Measurements from ENCODE around the gene TIMM13.

Gene TIMM13

DNA sequence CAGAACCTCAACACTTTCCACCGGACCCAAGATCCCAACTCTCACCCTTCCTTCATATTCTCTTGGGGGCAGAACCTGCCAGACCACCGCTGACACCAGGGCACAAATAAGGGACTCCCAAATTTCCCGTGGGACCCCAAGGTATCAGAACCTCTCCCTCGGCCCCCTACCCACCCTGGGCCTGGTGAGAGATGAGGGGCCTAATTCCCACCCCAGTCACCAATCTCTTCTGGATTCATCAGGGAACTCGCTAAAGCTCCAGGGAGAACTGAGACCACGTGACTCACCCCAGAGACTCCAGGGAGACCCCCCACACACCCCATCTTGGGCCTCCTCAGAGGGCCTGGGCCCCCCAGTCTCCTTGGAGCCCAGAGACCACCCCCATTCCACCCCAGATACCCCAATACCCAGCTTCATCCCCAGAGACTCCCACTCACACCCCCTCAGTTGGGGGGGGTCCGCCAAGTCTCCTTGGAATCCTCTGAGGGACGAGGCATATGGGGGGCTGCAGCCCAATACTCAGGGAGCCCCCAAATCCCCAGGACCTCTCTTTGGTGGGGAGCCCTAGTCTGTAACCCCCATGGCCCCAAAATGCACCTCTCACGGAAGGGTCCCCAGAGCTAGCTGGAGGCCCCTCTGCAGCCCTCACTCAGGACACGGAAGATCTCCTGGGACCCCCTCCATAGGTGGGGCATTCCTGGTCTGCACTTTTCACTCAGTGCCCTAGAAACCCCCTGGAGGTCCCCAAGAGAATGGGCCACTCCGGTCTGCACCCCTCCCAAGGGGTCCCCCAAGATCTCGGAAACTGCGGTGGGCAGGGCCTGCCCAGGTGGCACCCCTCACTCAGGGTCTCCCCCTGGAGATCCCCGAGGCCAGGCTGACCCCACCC is 27.8 kb upstream of the TIMM13 start:
- no peak for DNase-seq

DNA sequence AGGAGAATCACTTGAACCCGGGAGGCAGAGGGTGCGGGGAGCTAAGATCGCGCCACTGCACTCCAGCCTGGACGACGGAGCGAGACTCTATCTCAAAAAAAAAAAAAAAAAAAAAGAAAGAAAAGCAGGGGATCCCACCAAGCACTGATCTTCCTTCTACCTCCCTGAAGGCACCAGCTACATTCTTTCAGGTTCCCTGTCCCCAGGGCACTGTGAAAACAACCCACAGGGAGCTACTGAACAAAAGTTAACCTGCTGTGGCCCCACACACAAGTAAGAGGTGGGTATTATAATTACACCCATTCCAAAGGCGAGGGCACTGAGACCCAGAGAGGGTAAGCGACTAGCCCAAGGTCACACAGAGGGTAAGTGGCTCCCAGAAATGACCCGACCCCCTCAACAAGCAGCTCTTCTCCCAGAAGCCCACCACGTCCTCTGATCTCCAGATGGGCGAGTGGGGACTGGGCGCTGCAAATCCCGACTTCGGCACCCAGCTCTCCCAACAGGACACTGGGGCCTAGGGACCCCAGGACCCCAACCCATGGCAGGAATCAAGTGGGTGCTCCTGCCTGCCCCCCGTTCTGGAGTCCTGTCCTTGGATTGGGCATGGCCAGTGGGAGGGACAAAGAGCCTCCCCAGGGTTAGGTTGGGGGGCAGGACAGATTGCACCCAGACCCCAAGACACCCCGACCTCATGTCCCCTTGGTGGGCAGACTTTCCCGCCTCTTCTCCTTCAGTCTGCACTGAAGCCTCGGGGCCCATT is 27.0 kb upstream of the TIMM13 start:
- DNase-seq: no peak

DNA sequence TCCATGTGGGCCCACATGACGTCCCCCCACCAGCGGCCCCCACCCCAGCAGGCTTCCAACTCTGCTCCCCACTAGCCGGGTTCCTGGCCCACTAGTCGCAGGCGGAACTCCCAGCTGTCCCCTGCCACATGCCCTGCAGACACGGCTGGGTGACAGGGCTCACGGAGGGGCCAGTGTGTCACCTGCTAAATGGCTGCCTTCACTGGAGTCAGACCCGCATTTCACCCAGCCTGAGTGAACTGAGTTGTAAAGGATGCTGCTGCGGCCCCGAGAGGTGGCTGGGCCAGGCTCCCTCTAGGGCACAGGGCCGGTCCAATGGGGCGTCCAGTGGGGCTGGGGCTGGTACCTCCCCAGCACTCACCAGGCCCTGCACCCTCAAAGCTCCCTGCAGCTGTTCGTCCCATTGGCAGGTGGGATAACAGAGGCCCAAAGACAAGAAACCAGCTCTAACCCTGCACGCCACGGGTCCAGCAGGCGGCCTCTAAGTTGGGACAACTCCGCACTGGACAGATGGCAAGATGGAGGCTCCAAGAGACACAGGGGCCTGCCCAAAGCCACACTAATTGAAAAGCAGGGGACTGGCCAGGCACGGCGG is 26.1 kb upstream of the TIMM13 start:
- no peak for DNase-seq

DNA sequence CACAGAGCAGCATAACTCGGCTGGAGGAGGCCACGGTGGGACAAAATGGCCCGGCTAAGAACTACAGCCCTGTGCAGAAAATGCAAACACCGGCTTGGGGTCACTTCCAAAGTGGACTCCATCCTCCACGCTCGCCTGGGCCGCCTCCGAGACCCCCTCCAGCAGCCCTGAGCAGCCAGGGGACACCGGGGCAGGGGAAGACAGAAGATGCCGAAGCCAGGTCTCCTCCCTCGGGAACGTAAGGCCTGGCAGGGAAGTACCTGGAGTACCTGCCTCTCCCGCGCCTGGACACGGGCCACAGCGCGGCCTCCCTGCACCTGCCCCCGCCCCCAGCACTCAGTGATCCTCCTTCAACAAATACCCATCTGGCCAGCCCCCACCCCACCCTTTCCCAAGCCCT is 24.4 kb upstream of the TIMM13 start:
- no peak for DNase-seq

DNA sequence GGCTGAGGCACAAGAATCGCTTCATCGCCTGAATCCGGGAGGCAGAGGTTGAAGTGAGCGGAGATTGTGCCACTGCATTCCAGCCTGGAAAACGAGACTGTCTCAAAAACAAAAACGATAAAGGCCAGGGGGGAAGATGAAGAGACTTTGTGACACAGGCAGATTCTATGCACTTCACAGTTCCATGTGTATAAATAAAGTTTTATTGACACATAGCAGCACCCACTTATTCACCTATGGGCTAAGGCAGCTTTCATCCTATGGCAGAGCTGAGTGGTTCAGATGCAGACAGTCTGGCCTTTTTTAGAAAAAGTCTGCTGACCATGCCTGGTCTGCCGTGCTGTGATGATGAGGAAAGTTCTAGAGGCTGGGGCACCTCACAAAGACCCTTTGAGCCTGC is 23.8 kb upstream of the TIMM13 start:
- DNase-seq: no peak

DNA sequence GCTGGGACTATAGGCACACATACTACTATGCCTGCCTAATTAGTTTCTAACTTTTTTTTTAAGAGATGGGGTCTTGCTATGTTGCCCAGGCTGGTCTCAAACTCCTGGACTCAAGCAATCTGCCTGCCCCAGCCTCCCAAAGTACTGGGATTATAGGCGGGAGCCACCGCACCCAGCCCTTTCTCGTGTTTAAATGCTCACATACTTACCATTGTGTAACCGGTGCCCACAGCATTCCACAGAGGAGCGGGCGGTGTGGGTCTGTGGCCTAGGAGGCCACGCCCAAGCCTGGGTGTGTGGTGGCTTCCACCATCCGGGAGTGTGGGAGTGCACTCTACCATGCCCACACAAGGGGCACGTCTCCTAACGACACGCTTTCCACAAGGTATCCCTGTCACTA is 21.6 kb upstream of the TIMM13 start:
- DNase-seq: no peak

DNA sequence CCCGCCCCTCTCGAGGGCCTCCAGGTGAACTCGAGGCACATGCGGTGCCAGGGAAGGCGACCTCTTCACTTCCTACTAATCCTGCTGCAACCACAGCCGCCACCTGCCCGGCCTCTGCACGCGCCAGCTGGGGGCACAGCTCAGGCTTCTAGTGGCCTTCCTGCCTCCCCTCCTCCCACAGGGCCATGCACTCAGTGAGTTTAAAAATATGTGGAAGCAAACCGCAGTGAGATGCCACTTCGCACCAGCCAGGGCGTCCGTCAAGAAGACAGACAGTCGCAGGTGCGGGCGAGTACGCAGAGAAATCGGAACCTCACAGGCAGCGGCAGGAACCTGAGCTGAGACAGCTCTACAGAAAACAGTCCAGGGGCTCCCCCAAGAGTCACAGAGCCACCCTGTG is 19.0 kb upstream of the TIMM13 start:
- DNase-seq: no peak

DNA sequence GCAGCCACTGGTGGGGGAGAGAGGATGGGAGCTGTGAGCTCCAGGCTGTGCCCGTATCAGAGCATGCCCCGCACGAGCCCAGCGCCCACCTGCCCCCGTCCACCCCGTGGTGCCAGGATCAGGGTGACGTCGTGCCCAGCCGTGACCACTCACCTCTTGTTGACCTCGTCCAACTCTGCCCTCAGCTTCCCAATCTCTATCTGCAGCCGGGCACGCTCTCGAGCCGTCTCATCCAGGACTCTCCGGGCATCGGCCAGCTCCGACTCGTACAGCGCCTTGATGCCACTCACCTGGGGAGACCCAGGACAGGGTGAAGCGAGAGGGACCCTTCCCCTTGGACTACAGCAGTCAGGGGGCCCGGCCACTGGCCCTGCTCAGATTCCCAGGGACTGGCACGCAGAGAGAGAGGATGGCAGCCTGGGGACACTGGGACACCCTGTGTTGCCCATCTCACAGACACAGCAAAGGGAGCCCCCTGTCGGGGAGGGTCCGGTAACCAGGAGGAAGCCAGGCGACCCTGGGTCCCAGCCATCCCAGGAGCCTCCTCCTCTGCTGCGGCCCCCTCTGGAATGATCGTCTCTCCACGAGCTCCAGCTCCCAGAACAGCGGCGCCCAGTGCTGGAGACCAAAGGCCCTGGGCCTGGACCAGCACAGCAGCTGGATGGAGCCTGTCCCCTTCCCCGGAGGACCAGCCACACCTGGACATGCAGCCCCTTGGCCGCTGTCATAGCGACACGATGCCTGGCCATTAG is 17.0 kb upstream of the TIMM13 start:
- no peak for DNase-seq

DNA sequence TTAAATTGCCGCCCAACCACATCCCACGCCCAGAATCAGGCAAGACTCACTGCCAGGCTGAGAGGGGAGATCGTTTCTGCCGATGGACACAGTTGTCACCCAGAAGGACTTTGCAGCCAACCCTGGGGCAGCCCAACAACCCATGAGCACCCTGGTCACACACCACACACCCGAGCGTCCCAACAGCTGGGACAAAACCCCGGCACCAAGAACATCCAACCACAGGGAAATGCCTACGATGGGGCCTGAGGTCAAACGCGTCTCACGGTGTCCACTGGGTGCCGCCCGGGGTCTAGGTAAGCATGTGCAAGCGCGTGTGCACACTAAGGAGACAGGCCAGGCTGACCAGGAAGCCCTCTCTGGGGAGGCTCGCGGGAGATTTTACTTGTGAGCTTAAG is 16.4 kb upstream of the TIMM13 start:
- DNase-seq: no peak

DNA sequence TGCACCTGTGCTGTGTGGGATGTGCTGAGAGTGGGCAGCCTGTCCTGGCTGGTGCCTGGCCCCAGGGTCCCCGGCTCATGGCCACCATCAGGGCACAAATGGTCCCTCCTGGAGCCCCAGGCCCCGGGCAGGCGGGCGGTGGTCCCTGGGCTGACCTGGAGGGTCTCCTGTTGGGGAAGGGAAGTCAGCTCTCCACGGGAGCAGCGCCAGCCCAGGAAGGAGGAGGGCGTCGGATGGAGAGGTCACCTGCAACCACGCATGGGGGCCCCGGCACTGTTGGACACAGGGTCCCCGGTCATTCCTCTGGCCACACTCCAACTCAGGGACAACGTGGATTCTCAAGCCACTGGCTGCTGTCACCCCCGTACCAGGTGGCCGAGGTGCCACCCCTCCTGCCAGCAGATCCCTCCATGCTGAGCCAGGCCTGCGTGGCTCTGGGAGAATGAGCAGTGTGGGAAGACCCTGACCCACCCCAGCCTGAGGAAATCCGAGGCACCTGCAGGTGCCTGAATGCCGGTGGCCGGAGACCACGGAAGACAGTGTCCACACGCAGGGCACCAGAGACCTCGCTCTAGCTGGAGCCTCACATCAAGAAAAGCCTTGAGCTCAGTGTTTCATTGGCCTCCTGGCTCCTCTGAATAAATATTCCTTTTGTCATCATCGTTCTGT is 15.9 kb upstream of the TIMM13 start:
- no peak for DNase-seq

DNA sequence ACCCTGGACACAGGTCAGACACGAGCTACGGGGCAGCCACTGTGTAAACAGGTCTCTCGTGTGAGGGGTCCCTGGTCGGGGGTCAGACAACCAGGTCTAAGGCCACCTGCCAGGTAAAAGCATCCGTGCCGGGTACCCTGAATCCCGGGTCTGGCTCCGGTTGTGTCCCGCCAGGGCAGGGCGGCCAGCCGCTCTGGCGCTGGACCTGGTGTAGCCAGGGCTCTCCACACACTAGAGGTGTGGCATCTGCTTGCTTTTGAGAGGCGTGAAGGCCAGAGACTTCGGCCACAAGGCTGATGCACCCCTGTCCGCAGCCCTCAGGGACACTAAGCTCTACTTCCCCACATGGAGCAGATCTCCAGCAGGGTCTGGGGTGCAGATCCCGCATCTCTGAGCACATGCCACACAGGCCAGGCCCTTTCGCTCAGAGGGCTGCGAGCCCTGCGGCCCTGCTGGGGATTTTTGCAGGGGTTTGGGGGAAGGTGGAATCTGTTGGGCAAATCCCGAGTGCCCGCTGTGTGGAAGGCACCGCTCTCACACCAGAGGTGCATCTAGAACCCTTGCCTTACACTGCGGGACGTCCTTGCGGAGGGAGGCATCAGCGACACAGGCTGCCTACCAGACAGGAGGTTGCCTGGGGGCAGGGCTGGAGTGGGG is 13.8 kb upstream of the TIMM13 start:
- DNase-seq: no peak

DNA sequence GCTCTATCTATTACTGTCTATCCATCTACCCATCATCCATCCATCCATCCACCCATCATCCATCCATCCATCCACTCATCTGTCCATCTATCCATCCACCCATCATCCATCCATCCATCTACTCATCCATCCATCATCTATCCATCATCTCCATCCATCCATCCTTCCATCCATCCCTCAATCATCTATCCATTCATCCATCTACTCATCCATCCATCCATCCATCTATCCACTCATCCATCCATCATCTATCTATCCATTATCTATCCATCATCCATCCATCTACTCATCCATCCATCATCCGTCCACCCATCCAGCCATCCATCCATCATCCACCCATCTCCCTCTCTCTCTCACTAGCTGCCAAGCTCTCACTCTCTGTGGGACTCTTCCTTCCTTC is 13.1 kb upstream of the TIMM13 start:
- DNase-seq: no peak

DNA sequence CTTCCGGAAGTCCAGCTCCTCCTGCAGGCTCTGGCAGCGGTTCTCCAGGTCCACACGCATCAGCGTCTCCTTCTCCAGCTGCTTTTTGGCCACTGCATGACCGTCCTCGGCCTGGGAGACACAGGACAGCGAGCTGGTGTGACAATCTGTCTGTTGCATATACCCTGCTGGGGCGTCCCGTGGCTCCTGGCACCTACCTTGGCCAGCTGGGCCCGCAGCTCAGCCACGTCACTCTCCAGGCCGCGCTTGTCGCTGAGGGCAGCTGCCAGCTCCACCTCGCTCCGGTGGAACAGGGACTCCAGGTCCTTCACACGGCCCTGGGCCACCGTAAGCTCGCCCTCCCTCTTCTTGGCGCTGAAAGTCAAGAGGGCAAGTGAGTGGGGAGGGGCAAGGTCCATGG is 10.8 kb upstream of the TIMM13 start:
- no peak for DNase-seq

DNA sequence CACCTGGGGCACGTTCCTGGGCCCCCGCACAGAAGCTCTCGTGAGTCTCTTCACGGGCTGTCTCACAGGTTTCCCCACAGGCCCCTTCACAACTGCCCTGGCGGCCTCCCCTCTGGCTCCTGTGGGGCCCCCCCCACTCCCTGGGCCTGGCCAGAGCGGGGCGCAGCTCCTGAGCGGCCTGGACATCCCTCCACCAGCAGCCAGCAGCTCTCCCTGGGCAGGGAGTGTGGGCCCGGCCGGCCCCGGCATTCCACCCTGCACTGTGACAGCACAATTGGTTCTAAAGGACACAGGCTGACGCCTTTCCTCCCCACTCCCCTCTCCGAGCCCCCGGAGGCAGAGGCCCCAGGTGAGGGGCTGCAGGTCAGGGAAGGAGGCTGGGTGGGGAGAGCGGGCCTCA is 9.5 kb upstream of the TIMM13 start:
- DNase-seq: no peak

DNA sequence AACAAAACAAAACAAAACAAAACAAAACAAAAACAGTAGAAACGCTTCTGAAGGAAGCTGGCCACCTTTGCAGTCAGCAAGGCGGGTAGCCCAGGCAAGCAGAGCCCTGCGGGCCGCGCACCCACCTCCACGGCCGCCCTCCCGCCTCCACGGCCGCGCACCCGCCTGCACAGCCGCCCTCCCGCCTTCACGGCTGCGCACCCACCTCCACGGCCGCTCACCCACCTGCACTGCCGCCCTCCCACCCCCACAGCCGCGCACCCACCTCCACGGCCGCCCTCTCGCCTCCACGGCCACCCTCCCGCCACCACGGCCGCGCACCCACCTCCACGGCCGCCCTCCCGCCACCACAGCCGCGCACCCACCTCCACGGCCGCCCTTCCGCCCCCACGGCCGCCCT is 9.0 kb upstream of the TIMM13 start:
- DNase-seq: no peak

DNA sequence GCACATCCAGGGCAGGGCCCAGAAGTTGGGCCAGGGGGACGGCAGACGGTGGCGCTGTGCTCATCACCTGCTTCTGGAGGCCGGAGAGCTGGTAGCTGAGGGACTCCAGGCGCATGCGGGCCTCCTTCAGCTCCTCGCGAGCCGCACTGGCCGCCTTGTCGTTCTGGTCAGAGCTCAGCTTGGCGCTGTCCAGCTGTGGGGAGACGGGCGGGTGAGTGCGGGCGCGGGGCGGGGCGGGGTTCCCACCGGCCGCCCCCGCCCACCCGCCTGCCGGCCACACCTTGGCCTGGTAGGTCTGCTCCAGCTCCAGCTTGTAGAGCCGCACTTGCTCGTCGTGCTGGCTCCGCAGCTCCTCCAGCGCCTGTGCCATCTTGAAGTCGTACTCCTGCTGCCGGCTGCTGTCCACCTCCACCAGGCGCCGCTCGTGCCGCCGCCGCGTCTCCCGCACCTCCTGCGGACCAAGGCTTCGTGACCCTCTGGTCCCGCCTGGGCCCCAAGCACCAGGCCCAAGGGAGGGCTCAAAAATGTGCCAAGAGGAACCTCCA is 7.4 kb upstream of the TIMM13 start:
- DNase-seq: no peak

DNA sequence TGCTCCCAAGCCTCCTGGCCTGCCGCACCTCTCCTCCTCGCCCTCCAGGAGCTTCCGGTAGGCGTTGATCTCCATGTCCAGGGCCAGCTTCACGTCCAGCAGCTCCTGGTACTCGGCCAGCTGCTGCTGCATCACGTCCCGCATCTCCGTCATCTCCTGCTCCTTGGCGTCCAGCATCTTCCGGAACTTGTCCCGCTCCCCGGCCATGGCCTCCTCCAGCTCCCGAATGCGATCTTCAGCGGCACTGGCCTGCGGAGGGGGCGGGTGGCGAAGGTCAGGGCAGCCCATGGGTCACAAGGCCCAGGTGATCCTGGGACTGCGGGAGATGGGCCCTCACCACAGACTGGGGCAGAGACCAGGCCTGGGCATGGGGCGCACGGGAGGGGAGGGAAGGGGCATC is 6.9 kb upstream of the TIMM13 start:
- no peak for DNase-seq

DNA sequence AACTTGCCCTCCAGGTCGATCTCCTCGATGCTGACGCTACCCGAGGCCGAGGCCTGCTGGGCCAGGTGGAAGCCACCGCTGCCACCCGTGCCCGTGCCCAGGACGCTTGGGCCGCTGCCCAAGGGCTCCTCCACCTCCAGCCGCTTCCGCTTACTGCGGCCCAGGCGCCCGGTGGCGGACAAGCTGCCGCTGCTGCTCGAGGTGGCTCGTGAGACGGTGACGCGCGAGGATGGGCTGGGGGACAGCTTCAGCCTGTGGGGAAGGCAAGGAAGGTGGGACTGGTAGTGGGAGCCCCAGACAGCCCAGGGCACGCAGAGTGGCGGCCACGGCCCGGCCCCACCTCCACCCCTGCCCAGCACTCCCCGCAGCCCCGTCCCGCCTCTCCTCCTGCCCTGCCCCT is 6.5 kb upstream of the TIMM13 start:
- DNase-seq: no peak

DNA sequence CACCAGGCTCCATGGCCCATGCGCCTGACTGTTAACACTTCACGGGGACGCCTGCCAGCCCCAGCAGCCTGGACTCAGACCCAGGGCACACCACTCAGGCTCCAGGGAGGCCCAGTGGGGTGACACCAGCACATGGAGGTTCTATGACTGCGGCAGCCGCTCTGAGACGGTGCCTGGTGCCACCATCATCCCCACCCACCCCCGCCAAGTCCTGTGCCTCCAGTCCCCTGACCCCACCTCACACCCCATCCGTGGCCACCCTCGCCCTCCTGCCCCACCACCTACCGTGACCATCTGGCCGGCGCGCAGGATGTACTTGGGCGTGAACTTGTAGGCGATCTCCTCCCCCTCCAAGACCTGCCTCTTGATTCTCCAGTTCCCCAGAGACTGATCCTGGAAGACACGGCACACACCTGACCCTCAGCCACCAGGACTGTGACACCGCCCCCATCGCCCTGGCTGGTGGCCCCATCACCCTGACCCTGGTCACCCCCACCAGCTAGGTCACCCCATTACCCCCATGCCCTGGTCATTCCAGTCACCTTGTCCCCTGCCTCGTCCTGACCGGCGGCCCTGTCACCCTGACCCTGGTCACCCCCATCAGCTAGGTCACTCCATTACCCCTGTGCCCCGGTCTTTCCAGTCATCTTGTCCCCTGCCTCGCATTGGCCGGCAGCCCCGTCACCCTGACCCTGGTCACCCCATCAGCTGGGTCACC is 4.9 kb upstream of the TIMM13 start:
- DNase-seq: no peak

DNA sequence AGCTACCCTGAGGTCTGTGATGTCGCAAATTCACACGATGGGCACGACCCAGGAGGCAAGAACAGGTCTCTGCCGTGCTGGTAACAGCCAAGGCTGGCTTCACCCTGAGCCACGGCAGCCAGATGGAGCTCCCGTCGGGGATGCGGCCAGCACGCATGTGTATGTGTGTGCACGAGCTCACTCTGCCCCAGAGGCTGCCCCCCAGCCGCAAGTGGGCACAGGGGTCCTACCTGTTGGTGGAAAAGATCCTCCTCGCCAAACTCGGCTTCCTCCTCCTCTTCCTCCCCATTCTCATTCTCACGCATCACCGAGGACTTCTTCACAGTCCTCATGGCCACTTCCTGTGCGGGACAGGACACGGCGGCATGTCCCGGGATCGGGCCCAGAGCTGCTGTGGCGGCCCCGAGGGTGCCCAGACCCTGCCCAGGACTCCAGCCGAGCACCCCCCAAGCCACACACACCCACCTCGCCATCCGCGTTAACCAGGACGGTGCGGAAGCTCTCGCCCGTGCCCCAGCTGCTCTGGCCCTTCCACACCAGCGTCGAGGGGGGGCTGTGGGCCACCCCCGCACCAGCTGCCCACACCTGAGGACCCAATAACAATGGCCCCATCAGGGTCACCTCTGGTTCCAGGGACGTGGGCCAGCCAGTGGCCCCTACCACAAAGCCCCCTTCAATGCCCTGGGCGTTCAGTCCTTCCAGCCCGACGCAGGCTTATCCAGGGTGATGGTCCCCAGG is 4.1 kb upstream of the TIMM13 start:
- no peak for DNase-seq

Data from stimulated activated CD4-positive, alpha-beta T cell treated with anti-CD3 and anti-CD28 coated beads, Interleukin-2, amount 100 ng/mL, for 48 hours (primary cell).